ENCODE data around the gene CCL15. TPM values are rescaled to one million over a fixed set of nuclear protein-coding genes. Genes with fewer than 3 reads are reported as not detected.
"Not testable (repeated sequence)": the region's sequence is repeated elsewhere in the genome, so short reads cannot be mapped to it uniquely, and the experiment has no call there.

CCL15 gene
- total RNA-seq, 1 donor from 2014 or later, result not detected

GRCh38 chr17:35998756-35999155 is 2.6 kb downstream of the CCL15 start:
- ATAC-seq (ENCODE audit: poor library complexity), result no peak
- intact Hi-C loops (cut with DNase I), result no loop called here
- no peak for DNase-seq

- DNase-seq (no peak), ATAC-seq (ENCODE audit: poor library complexity) (no peak)
- intact Hi-C loops (cut with DNase I), result no loop called here
Measured at GRCh38 chr17:35998018-35998545, 3.3 kb downstream of the CCL15 start.

GRCh38 chr17:35995346-35995745 is 6.0 kb downstream of the CCL15 start:
- intact Hi-C loops (cut with DNase I); ATAC-seq (ENCODE audit: poor library complexity); DNase-seq: not testable (repeated sequence)

GRCh38 chr17:35991075-35991474 is 10.3 kb downstream of the CCL15 start:
- intact Hi-C loops (cut with DNase I), result no loop called here
- no peak for DNase-seq
- no peak for ATAC-seq (ENCODE audit: poor library complexity)

GRCh38 chr17:35988164-35988563 is 13.2 kb downstream of the CCL15 start:
- intact Hi-C loops (cut with DNase I), result no loop called here
- no peak for ATAC-seq (ENCODE audit: poor library complexity)
- no peak for DNase-seq

- peak; percentile 29 for ATAC-seq (ENCODE audit: poor library complexity)
- intact Hi-C loops (cut with DNase I), result no loop called here
- no peak for DNase-seq
Measured at GRCh38 chr17:35986643-35987042, 14.7 kb downstream of the CCL15 start, which contains the start of gene CCL14. Gene CCL14 (minus strand): TSS chr17:35986729. CDS start chr17:35986649, 80 bp downstream.

GRCh38 chr17:35984140-35984539 is 17.2 kb downstream of the CCL15 start:
- ATAC-seq (ENCODE audit: poor library complexity) (no peak), DNase-seq (no peak)
- intact Hi-C loops (cut with DNase I), result no loop called here

GRCh38 chr17:35982409-35983191 is 18.8 kb downstream of the CCL15 start:
- intact Hi-C loops (cut with DNase I), result no loop called here
- ATAC-seq (ENCODE audit: poor library complexity), result no peak
- no peak for DNase-seq

GRCh38 chr17:35981908-35982330 is 19.4 kb downstream of the CCL15 start:
- no peak for DNase-seq
- no peak for ATAC-seq (ENCODE audit: poor library complexity)
- intact Hi-C loops (cut with DNase I), result no loop called here

- no peak for DNase-seq
- no peak for ATAC-seq (ENCODE audit: poor library complexity)
- intact Hi-C loops (cut with DNase I), result no loop called here
Measured at GRCh38 chr17:35981246-35981645, 20.1 kb downstream of the CCL15 start, which contains the start of gene CCL16. Gene CCL16 (minus strand): TSS chr17:35981497. CDS start chr17:35981420, 77 bp downstream.

GRCh38 chr17:35978346-35978745 is 23.0 kb downstream of the CCL15 start:
- DNase-seq, result no peak
- ATAC-seq (ENCODE audit: poor library complexity), result no peak
- intact Hi-C loops (cut with DNase I), result loop anchor here (5.0 kb wide), 1 partner anchor 169 kb away; no protein-coding TSS in a partner anchor

GRCh38 chr17:35977509-35977908 is 23.8 kb downstream of the CCL15 start:
- no peak for ATAC-seq (ENCODE audit: poor library complexity)
- no peak for DNase-seq
- intact Hi-C loops (cut with DNase I), result loop anchor here (5.0 kb wide), 1 partner anchor 170 kb away; no protein-coding TSS in a partner anchor

- DNase-seq (no peak), ATAC-seq (ENCODE audit: poor library complexity) (no peak)
- intact Hi-C loops (cut with DNase I), result loop anchor here (5.0 kb wide), 2 partner anchors 99 to 509 kb away; no protein-coding TSS in a partner anchor
Measured at GRCh38 chr17:35973333-35974260, 27.8 kb downstream of the CCL15 start.

GRCh38 chr17:35972945-35973332 is 28.4 kb downstream of the CCL15 start:
- DNase-seq (no peak), ATAC-seq (ENCODE audit: poor library complexity) (no peak)
- intact Hi-C loops (cut with DNase I), result loop anchor here (5.0 kb wide), 2 partner anchors 99 to 509 kb away; no protein-coding TSS in a partner anchor

GRCh38 chr17:35972535-35972934 is 28.8 kb downstream of the CCL15 start:
- no peak for ATAC-seq (ENCODE audit: poor library complexity)
- no peak for DNase-seq
- intact Hi-C loops (cut with DNase I), result loop anchor here (5.0 kb wide), 2 partner anchors 100 to 510 kb away; no protein-coding TSS in a partner anchor

- intact Hi-C loops (cut with DNase I), result loop anchor here (5.0 kb wide), 2 partner anchors 100 to 510 kb away; no protein-coding TSS in a partner anchor
- ATAC-seq (ENCODE audit: poor library complexity) (no peak), DNase-seq (no peak)
Measured at GRCh38 chr17:35972066-35972465, 29.3 kb downstream of the CCL15 start.

GRCh38 chr17:35969558-35970380 is 31.6 kb downstream of the CCL15 start:
- ATAC-seq (ENCODE audit: poor library complexity) (peak; percentile 85), DNase-seq (peak; percentile 69)
- intact Hi-C loops (cut with DNase I), result loop anchor here (5.0 kb wide), 2 partner anchors 103 to 513 kb away; no protein-coding TSS in a partner anchor

- no peak for ATAC-seq (ENCODE audit: poor library complexity)
- intact Hi-C loops (cut with DNase I), result no loop called here
- no peak for DNase-seq
Measured at GRCh38 chr17:35968520-35969054, 32.8 kb downstream of the CCL15 start.

Data from Right ventricle myocardium superior (tissue), 1 donor.